ENCODE measurements around the gene ZNF213. TPM values are rescaled to one million over a fixed set of nuclear protein-coding genes. Genes with fewer than 3 reads are reported as not detected.

The ZNF213 gene
- total RNA-seq, 4 donors from 2014 or later = 0.77 to 101 (median 11.1) TPM

GRCh38 chr16:3140603-3141427 is 6.0 kb downstream of the ZNF213 start:
- H3K36me3 ChIP-seq = no peaks in the 10 kb centered on the region
- no peaks in the 10 kb centered on the region for H3K27me3 ChIP-seq
- H3K4me1 ChIP-seq = no peaks in the 10 kb centered on the region
- no peaks in the 10 kb centered on the region for H3K9me3 ChIP-seq
- H3K4me3 ChIP-seq = no peak overlapping the region
- no peak for DNase-seq
- intact Hi-C loops (cut with DNase I; ENCODE audit: low total_unique reads) = no loop called here
- no peak overlapping the region for H3K27ac ChIP-seq
- TF ChIP-seq POLR2A (IDR thresholded peaks at IDR 0.05) (no peak), CTCF (IDR thresholded peaks at IDR 0.05) (no peak)

GRCh38 chr16:3141781-3142311 is 7.0 kb downstream of the ZNF213 start:
- Histone ChIP-seq H3K27me3 (no peaks in the 10 kb centered on the region), H3K9me3 (no peaks in the 10 kb centered on the region), H3K27ac (no peak overlapping the region), H3K4me1 (no peaks in the 10 kb centered on the region), H3K36me3 (no peaks in the 10 kb centered on the region), H3K4me3 (no peak overlapping the region)
- TF ChIP-seq POLR2A (IDR thresholded peaks at IDR 0.05) (no peak), CTCF (IDR thresholded peaks at IDR 0.05) (no peak)
- no peak for DNase-seq
- intact Hi-C loops (cut with DNase I; ENCODE audit: low total_unique reads) = no loop called here

- H3K4me3 ChIP-seq = no peak overlapping the region
- DNase-seq = no peak
- H3K9me3 ChIP-seq = no peaks in the 10 kb centered on the region
- H3K27me3 ChIP-seq = no peaks in the 10 kb centered on the region
- TF ChIP-seq POLR2A (IDR thresholded peaks at IDR 0.05) = no peak
- TF ChIP-seq CTCF (IDR thresholded peaks at IDR 0.05) = no peak
- H3K27ac ChIP-seq = no peak overlapping the region
- H3K36me3 ChIP-seq = no peaks in the 10 kb centered on the region
- intact Hi-C loops (cut with DNase I; ENCODE audit: low total_unique reads) = no loop called here
- H3K4me1 ChIP-seq = no peaks in the 10 kb centered on the region
These were observed 7.5 kb downstream of the ZNF213 start for GRCh38 chr16:3142327-3142726.

GRCh38 chr16:3142770-3143169 is 7.9 kb downstream of the ZNF213 start:
- H3K36me3 ChIP-seq = no peaks in the 10 kb centered on the region
- no peaks in the 10 kb centered on the region for H3K4me1 ChIP-seq
- no peak overlapping the region for H3K4me3 ChIP-seq
- intact Hi-C loops (cut with DNase I; ENCODE audit: low total_unique reads) = no loop called here
- no peak for DNase-seq
- no peaks in the 10 kb centered on the region for H3K9me3 ChIP-seq
- H3K27ac ChIP-seq = no peak overlapping the region
- no peaks in the 10 kb centered on the region for H3K27me3 ChIP-seq
- no peak for TF ChIP-seq CTCF (IDR thresholded peaks at IDR 0.05)
- TF ChIP-seq POLR2A (IDR thresholded peaks at IDR 0.05) = no peak

- Histone ChIP-seq H3K9me3 (no peaks in the 10 kb centered on the region), H3K27ac (no peak overlapping the region), H3K4me1 (no peaks in the 10 kb centered on the region), H3K4me3 (no peak overlapping the region), H3K36me3 (no peaks in the 10 kb centered on the region), H3K27me3 (no peaks in the 10 kb centered on the region)
- no peak for DNase-seq
- TF ChIP-seq CTCF (IDR thresholded peaks at IDR 0.05) (no peak), POLR2A (IDR thresholded peaks at IDR 0.05) (no peak)
- intact Hi-C loops (cut with DNase I; ENCODE audit: low total_unique reads) = no loop called here
These were observed 8.4 kb downstream of the ZNF213 start for GRCh38 chr16:3143189-3143588.
